GM23338 (cell line): ENCODE measurements around the gene HMCN2. TPM values are rescaled to one million over a fixed set of nuclear protein-coding genes. Genes with fewer than 3 reads are reported as not detected.

Source experiments
- ATAC-seq: fragments of 200-7000 bp; cut with Tn5 transposase; 3 replicates; pipeline ENCODE4 v1.9.1; 2020
- DNase-seq: peaks from one replicate; pipeline ENCODE4 v3.0.0-alpha.2; 2015; ENCODE audit warnings: low spot score
- H2AFZ ChIP-seq: fragments of 200-600 bp; sonication (generic); 2 replicates; pipeline ENCODE4 v1.8.0; 2016; ENCODE audit warnings: antibody characterized with exemption, mild to moderate bottlenecking, moderate library complexity
- H3F3A ChIP-seq: fragments of 200-600 bp; sonication (generic); replicated peaks from 2 replicates; pipeline ENCODE4 v1.8.0; 2017; ENCODE audit warnings: antibody characterized with exemption, mixed run types, low read depth
- H3K27ac ChIP-seq: fragments of 200-600 bp; sonication (generic); 2 replicates; pipeline ENCODE4 v1.6.1; 2016; ENCODE audit warnings: low read depth
- H3K27me3 ChIP-seq: fragments of 200-600 bp; sonication (generic); 2 replicates; pipeline ENCODE4 v1.8.0; 2016; ENCODE audit warnings: mild to moderate bottlenecking, mixed run types, moderate library complexity; ENCODE audit not compliant: insufficient read depth
- H3K36me3 ChIP-seq: fragments of 200-600 bp; sonication (generic); 2 replicates; pipeline ENCODE4 v1.8.0; 2016; ENCODE audit warnings: mild to moderate bottlenecking; ENCODE audit not compliant: insufficient read depth
- H3K4me1 ChIP-seq: fragments of 200-600 bp; sonication (generic); 2 replicates; pipeline ENCODE4 v1.8.0; 2016; ENCODE audit warnings: mild to moderate bottlenecking, moderate library complexity; ENCODE audit not compliant: insufficient read depth
- H3K4me2 ChIP-seq: fragments of 200-600 bp; sonication (generic); 2 replicates; pipeline ENCODE4 v1.7.1; 2017; ENCODE audit warnings: mixed run types
- H3K4me3 ChIP-seq: fragments of 200-600 bp; sonication (generic); 2 replicates; pipeline ENCODE4 v1.6.1; 2016; ENCODE audit warnings: mixed run types
- H3K79me2 ChIP-seq: fragments of 200-600 bp; sonication (generic); replicated peaks from 2 replicates; pipeline ENCODE4 v1.8.0; 2017; ENCODE audit warnings: mild to moderate bottlenecking; ENCODE audit not compliant: insufficient read depth
- H3K9me2 ChIP-seq: fragments of 200-600 bp; sonication (generic); 2 replicates; pipeline ENCODE4 v1.8.0; 2017; ENCODE audit not compliant: insufficient read depth
- H4K20me1 ChIP-seq: fragments of 200-600 bp; sonication (generic); replicated peaks from 2 replicates; pipeline ENCODE4 v1.8.0; 2017; ENCODE audit warnings: mild to moderate bottlenecking; ENCODE audit not compliant: insufficient read depth
- H3K27ac Mint-ChIP-seq: 2 replicates; pipeline ENCODE4 v1.8.0; 2020; ENCODE audit warnings: inconsistent platforms, mild to moderate bottlenecking, moderate library complexity, mixed read lengths
- H3K27me3 Mint-ChIP-seq: 3 replicates; pipeline ENCODE4 v1.8.0; 2022; ENCODE audit warnings: low read depth, mild to moderate bottlenecking, moderate library complexity, mixed read lengths, inconsistent platforms; ENCODE audit not compliant: insufficient read depth, poor library complexity
- H3K36me3 Mint-ChIP-seq: 3 replicates; pipeline ENCODE4 v1.8.0; 2021; ENCODE audit warnings: low read depth, mild to moderate bottlenecking, inconsistent platforms, moderate library complexity, mixed read lengths
- H3K4me1 Mint-ChIP-seq: 3 replicates; pipeline ENCODE4 v1.8.0; 2020; ENCODE audit warnings: mild to moderate bottlenecking, inconsistent platforms, mixed read lengths
- H3K4me3 Mint-ChIP-seq: 3 replicates; pipeline ENCODE4 v1.8.0; 2021; ENCODE audit warnings: moderate library complexity, mild to moderate bottlenecking, inconsistent platforms, mixed read lengths
- H3K9me3 Mint-ChIP-seq: 3 replicates; pipeline ENCODE4 v1.8.0; 2020; ENCODE audit warnings: moderate library complexity, mild to moderate bottlenecking, inconsistent platforms, mixed read lengths
- CREB1 ChIP-seq: fragments of 250-450 bp; sonication (Bioruptor Pico); IDR thresholded peaks from 2 replicates; pipeline ENCODE4 v1.5.0; 2020; ENCODE audit warnings: low read depth, mild to moderate bottlenecking, moderate library complexity
- EZH2 ChIP-seq: fragments of 200-600 bp; sonication (generic); IDR thresholded peaks from one replicate; pipeline ENCODE4 v1.8.0; 2017; ENCODE audit warnings: antibody characterized with exemption, mild to moderate bottlenecking, low read depth; ENCODE audit not compliant: unreplicated experiment
- EZH2phosphoT487 ChIP-seq: fragments of 200-600 bp; sonication (generic); IDR thresholded peaks from one replicate; pipeline ENCODE4 v1.8.1; 2018; ENCODE audit warnings: antibody characterized with exemption; ENCODE audit not compliant: unreplicated experiment
- JUNB ChIP-seq: IDR thresholded peaks from one replicate; pipeline ENCODE4 v1.6.1; 2016; ENCODE audit warnings: antibody characterized with exemption; ENCODE audit not compliant: unreplicated experiment
- NANOG ChIP-seq: IDR thresholded peaks from 2 replicates; pipeline ENCODE4 v1.6.1; 2016; ENCODE audit warnings: antibody characterized with exemption, borderline replicate concordance
- STAT1 ChIP-seq: IDR thresholded peaks from one replicate; pipeline ENCODE4 v1.6.1; 2016; ENCODE audit warnings: antibody characterized with exemption; ENCODE audit not compliant: unreplicated experiment
- polyA plus RNA-seq: library from polyadenylated mRNA; unstranded; fragments of >200 nt; fragmentation: Nextera tagmentation; extraction: Ambion mirVana; gene quantifications from 2 replicates; pipeline ENCODE4 v1.2.1, GENCODE V29; 2016
- total RNA-seq: library from RNA; depleted of rRNA; stranded (reverse); fragments of >200 nt; shearing (Covaris generic); gene quantifications from 2 replicates; pipeline ENCODE4 v1.2.3, GENCODE V29; 2014
- TF ChIP-seq, protein P1 (sequence below), 2 experiments: fragments of 200-600 bp in 1 of 2; sonication (generic) in 1 of 2; conservative IDR thresholded peaks; 2 replicates each; pipeline versions ENCODE4 v1.5.1 to v1.6.1; 2016 to 2017; ENCODE audit warnings: antibody characterized with exemption in 2 of 2, low read depth in 2 of 2, mild to moderate bottlenecking in 2 of 2, moderate library complexity in 1 of 2
- TF ChIP-seq, protein P2 (sequence below): IDR thresholded peaks from one replicate; pipeline ENCODE4 v1.6.1; 2018; ENCODE audit warnings: antibody characterized with exemption; ENCODE audit not compliant: unreplicated experiment
- TF ChIP-seq, protein P3 (sequence below): IDR thresholded peaks from 2 replicates; pipeline ENCODE4 v1.6.1; 2016; ENCODE audit warnings: antibody characterized with exemption

Gene HMCN2
- total and polyA plus RNA-seq, 2 experiments from 2014 or later: 1.3 to 4.7 TPM

DNA sequence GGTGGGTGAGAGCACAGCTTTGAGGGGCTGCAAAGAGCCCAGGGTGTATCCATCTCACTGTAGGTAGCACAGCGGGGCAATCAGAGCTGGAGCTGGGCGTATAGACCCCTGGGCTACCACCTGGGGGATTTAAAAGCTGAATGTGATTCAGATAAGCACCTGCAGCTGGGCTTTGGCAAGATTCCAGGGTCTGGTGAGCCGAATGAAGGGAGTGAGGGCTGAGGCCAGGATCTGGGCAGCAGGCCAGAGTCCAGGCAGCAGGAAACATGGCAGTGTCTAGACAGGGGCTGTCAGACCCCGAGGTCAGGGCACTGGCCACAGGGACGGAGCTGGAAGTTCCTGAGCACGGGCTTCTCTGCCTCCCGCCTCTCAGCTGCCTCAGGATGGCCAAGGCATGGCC lies 187.9 kb downstream of the HMCN2 start (continued):
- TF ChIP-seq, protein P1, sequence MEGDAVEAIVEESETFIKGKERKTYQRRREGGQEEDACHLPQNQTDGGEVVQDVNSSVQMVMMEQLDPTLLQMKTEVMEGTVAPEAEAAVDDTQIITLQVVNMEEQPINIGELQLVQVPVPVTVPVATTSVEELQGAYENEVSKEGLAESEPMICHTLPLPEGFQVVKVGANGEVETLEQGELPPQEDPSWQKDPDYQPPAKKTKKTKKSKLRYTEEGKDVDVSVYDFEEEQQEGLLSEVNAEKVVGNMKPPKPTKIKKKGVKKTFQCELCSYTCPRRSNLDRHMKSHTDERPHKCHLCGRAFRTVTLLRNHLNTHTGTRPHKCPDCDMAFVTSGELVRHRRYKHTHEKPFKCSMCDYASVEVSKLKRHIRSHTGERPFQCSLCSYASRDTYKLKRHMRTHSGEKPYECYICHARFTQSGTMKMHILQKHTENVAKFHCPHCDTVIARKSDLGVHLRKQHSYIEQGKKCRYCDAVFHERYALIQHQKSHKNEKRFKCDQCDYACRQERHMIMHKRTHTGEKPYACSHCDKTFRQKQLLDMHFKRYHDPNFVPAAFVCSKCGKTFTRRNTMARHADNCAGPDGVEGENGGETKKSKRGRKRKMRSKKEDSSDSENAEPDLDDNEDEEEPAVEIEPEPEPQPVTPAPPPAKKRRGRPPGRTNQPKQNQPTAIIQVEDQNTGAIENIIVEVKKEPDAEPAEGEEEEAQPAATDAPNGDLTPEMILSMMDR (conservative IDR thresholded peaks at IDR 0.05; ENCODE audit: low read depth in 2 of 2): no peak

DNA sequence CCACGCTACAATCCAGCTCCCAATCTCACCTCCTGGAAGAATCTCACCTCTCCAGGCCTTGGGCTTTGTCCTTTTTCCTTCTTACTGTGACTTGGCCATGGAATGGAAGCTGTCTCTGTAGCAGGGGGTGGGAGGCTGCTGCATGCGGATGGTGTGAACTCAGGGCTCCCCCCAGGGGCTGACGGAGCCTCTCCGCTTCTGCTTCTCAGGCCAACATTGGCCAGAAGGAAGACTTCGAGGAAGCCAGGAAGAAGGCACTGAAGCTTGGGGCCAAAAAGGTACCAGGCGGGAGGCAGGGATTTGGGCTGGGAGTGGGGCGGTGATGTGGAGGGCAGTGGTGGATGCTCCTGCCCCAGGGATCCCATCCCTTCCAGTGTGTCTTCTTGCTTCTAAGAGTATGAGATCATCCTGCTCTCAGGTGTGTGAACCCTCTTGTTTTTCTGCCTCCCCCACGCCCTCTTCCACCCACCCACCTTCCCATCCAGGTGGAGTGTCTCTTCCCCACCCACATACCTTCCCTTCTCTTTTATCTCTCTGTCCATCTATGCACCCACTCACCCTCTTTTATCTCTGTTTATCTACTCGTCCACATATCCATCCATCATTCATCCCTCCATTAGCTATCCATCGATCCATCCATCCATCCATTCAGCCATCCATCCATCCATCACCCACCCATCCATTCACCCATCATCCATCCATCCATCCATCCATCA lies 188.7 kb downstream of the HMCN2 start:
- TF ChIP-seq, protein P1 (conservative IDR thresholded peaks at IDR 0.05; ENCODE audit: low read depth in 2 of 2): peak in 1 of 2 experiments; percentile 28; a peak in 2 of 4 replicates
- no peak for TF ChIP-seq CREB1 (CRISPR knock-in tag)
- Mint-ChIP-seq H3K4me1 (peaks cover 26% of the 10 kb centered on the region), H3K36me3 (peaks cover 36% of the 10 kb centered on the region), H3K9me3 (no peaks in the 10 kb centered on the region), H3K27ac (no peak overlapping the region), H3K27me3 (peaks cover 16% of the 10 kb centered on the region), H3K4me3 (no peak overlapping the region)
- Histone ChIP-seq H3K4me3 (no peak overlapping the region), H3K79me2 (no peaks in the 10 kb centered on the region; the same call in 1 of the 2 replicates), H3K36me3 (no peaks in the 10 kb centered on the region), H3K27ac (no peak overlapping the region), H3F3A (no peaks in the 10 kb centered on the region), H3K4me1 (peaks cover 11% of the 10 kb centered on the region), H3K9me2 (no peaks in the 10 kb centered on the region), H3K27me3 (no peaks in the 10 kb centered on the region), H4K20me1 (no peaks in the 10 kb centered on the region; the same call in 1 of the 2 replicates), H3K4me2 (no peak overlapping the region), H2AFZ (no peak overlapping the region)
- ATAC-seq (no peak), DNase-seq (no peak)

DNA sequence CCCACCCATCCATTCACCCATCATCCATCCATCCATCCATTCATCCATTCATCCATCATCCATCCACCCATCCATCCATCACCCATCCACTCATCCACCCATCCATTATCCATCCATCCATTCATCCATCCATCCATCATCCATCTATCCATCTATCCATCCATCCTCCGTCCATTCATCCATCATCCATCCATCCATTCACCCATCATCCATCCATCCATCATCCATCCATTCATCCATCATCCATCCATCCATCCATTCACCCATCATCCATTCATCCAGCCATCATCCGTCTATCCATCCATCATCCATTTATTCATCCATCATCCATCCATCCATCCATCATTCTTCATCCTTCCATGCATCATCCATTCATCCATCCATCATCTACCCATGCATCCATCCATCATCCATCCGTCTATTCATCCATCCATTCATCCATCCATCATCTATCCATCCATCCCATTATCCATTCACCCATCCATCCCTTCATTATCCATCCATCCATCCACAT lies 189.3 kb downstream of the HMCN2 start:
- H3K27me3 ChIP-seq: no peaks in the 10 kb centered on the region
- no peaks in the 10 kb centered on the region for H3K9me2 ChIP-seq
- no peak overlapping the region for H3K27ac Mint-ChIP-seq
- TF ChIP-seq EZH2: no peak
- no peak for TF ChIP-seq EZH2phosphoT487
- no peak for TF ChIP-seq STAT1
- no peak for TF ChIP-seq JUNB
- TF ChIP-seq NANOG: no peak
- TF ChIP-seq, protein P2, sequence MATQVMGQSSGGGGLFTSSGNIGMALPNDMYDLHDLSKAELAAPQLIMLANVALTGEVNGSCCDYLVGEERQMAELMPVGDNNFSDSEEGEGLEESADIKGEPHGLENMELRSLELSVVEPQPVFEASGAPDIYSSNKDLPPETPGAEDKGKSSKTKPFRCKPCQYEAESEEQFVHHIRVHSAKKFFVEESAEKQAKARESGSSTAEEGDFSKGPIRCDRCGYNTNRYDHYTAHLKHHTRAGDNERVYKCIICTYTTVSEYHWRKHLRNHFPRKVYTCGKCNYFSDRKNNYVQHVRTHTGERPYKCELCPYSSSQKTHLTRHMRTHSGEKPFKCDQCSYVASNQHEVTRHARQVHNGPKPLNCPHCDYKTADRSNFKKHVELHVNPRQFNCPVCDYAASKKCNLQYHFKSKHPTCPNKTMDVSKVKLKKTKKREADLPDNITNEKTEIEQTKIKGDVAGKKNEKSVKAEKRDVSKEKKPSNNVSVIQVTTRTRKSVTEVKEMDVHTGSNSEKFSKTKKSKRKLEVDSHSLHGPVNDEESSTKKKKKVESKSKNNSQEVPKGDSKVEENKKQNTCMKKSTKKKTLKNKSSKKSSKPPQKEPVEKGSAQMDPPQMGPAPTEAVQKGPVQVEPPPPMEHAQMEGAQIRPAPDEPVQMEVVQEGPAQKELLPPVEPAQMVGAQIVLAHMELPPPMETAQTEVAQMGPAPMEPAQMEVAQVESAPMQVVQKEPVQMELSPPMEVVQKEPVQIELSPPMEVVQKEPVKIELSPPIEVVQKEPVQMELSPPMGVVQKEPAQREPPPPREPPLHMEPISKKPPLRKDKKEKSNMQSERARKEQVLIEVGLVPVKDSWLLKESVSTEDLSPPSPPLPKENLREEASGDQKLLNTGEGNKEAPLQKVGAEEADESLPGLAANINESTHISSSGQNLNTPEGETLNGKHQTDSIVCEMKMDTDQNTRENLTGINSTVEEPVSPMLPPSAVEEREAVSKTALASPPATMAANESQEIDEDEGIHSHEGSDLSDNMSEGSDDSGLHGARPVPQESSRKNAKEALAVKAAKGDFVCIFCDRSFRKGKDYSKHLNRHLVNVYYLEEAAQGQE: no peak
- TF ChIP-seq, protein P3, sequence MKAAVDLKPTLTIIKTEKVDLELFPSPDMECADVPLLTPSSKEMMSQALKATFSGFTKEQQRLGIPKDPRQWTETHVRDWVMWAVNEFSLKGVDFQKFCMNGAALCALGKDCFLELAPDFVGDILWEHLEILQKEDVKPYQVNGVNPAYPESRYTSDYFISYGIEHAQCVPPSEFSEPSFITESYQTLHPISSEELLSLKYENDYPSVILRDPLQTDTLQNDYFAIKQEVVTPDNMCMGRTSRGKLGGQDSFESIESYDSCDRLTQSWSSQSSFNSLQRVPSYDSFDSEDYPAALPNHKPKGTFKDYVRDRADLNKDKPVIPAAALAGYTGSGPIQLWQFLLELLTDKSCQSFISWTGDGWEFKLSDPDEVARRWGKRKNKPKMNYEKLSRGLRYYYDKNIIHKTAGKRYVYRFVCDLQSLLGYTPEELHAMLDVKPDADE: no peak
- no peak for TF ChIP-seq CREB1 (CRISPR knock-in tag)
- TF ChIP-seq, protein P1 (conservative IDR thresholded peaks at IDR 0.05; ENCODE audit: low read depth in 2 of 2): no peak

More for the DNA sequence above, 189.3 kb downstream of the HMCN2 start:
- Histone ChIP-seq H3K4me1 (peaks cover 11% of the 10 kb centered on the region), H3F3A (no peaks in the 10 kb centered on the region), H2AFZ (no peak overlapping the region), H3K4me2 (no peak overlapping the region), H4K20me1 (no peaks in the 10 kb centered on the region), H3K79me2 (no peaks in the 10 kb centered on the region), H3K36me3 (no peaks in the 10 kb centered on the region), H3K4me3 (no peak overlapping the region), H3K27ac (no peak overlapping the region)
- no peaks in the 10 kb centered on the region for H3K9me3 Mint-ChIP-seq
- ATAC-seq (no peak), DNase-seq (no peak)
- no peak overlapping the region for H3K4me3 Mint-ChIP-seq
- H3K36me3 Mint-ChIP-seq: peaks cover 32% of the 10 kb centered on the region
- peaks cover 16% of the 10 kb centered on the region for H3K27me3 Mint-ChIP-seq
- peaks cover 20% of the 10 kb centered on the region for H3K4me1 Mint-ChIP-seq
